OCI-LY3 (cell line): ENCODE results near the gene RALY.
"Not testable (repeated sequence)": the region's sequence is repeated elsewhere in the genome, so short reads cannot be mapped to it uniquely, and the experiment has no call there.

Experiments used
- H2AFZ ChIP-seq: fragments of 200-600, 300-600 bp; shearing (Covaris generic); 2 replicates; pipeline ENCODE4 v1.6.0; 2014; ENCODE audit warnings: antibody characterized with exemption, low read depth, low read length
- H3K27ac ChIP-seq: fragments of 200-600, 300-600 bp; sonication (generic); 2 replicates; pipeline ENCODE4 v1.5.1; 2014; ENCODE audit warnings: mild to moderate bottlenecking, low read length, moderate library complexity, mixed read lengths
- H3K27me3 ChIP-seq: fragments of 200-600, 300-600 bp; sonication (generic); 2 replicates; pipeline ENCODE4 v1.6.1; 2014; ENCODE audit warnings: low read depth, low read length, mixed read lengths
- H3K36me3 ChIP-seq: fragments of 200-600, 300-600 bp; sonication (generic); replicated peaks from 2 replicates; pipeline ENCODE3; 2014; ENCODE audit warnings: low read depth, low read length, mixed read lengths
- H3K4me1 ChIP-seq: fragments of 300-600, 200-600 bp; sonication (generic); 2 replicates; pipeline ENCODE4 v1.6.1; 2014; ENCODE audit warnings: low read length, mixed read lengths
- H3K4me2 ChIP-seq: fragments of 200-600, 300-600 bp; sonication (generic); 2 replicates; pipeline ENCODE4 v1.6.1; 2014; ENCODE audit warnings: low read length, mixed read lengths
- H3K4me3 ChIP-seq: fragments of 300-600, 200-600 bp; sonication (generic); 2 replicates; pipeline ENCODE4 v1.5.1; 2014; ENCODE audit warnings: antibody characterized with exemption, mild to moderate bottlenecking, low read length, moderate library complexity
- H3K79me2 ChIP-seq: fragments of 300-600, 200-600 bp; shearing (Covaris generic); 2 replicates; pipeline ENCODE4 v1.6.1; 2014; ENCODE audit warnings: mild to moderate bottlenecking, low read length, mixed read lengths
- H3K9ac ChIP-seq: fragments of 300-600, 200-600 bp; shearing (Covaris generic); 2 replicates; pipeline ENCODE4 v1.6.0; 2014; ENCODE audit warnings: mild to moderate bottlenecking, low read length, moderate library complexity
- H3K9me3 ChIP-seq: fragments of 200-600, 300-600 bp; shearing (Covaris generic); 2 replicates; pipeline ENCODE4 v1.6.1; 2014; ENCODE audit warnings: low read length, mixed read lengths; ENCODE audit not compliant: insufficient read depth
- H4K20me1 ChIP-seq: fragments of 200-600, 300-600 bp; sonication (generic); 2 replicates; pipeline ENCODE4 v1.6.1; 2016; ENCODE audit warnings: low read length, mixed read lengths; ENCODE audit not compliant: insufficient read depth
- CTCF ChIP-seq: fragments of 200-600, 300-600 bp; sonication (generic); IDR thresholded peaks from 2 replicates; pipeline ENCODE4 v1.5.1; 2014; ENCODE audit warnings: antibody characterized with exemption, low read length, low read depth
- EZH2phosphoT487 ChIP-seq: fragments of 200-600 bp; shearing (Covaris generic); IDR thresholded peaks from 2 replicates; pipeline ENCODE4 v1.6.1; 2018; ENCODE audit warnings: antibody characterized with exemption, mixed run types, low read depth

The RALY gene

DNA sequence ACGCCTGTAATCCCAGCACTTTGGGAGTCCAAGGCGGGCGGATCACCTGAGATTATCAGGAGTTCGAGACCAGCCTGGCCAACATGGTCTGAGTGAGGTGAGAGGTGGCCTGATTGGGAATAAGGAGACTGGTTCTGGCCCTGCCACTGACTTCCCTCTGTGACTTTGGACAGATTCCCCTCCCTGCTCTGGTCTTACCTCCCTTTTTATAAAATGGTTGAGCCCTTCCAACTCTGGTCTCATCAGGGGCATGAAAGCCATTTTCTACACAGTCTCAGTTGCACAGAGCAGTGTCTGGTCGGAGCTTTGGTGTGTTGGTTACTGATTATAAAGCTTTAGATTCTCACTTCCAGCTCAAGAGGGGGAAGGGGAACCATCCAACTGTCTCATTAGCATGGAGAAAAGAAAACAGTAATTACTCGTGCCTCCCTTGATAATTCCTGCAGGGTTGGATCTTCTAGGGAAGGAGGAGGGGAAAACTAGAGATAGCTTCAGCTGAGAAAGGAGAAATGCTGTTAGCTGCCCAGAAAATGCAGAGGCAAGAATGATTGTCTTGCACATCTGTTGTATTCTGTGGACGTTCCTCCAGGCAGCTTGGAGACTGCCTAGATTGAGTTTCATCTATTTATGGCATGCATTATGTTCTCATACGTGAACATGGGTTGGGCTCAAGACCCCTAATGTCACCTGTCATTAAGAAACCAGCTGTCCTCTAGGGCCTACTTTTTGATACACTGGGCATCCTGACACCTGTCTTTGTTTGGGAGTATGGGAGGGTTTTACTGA is 30.4 kb downstream of the RALY start:
- H3K9ac ChIP-seq, result peak overlapping the region; percentile 27; the same call in 1 of the 2 replicates
- H3K4me2 ChIP-seq, result peak overlapping the region; percentile 69
- TF ChIP-seq CTCF (no peak), EZH2phosphoT487 (no peak)
- H2AFZ ChIP-seq, result no peak overlapping the region
- peaks cover 83% of the 10 kb centered on the region for H3K79me2 ChIP-seq
- peak overlapping the region; percentile 28 for H3K4me3 ChIP-seq
- peak overlapping the region; percentile 49 for H3K27ac ChIP-seq
- peaks cover 45% of the 10 kb centered on the region for H3K4me1 ChIP-seq
- peaks cover 78% of the 10 kb centered on the region for H4K20me1 ChIP-seq
- no peaks in the 10 kb centered on the region for H3K27me3 ChIP-seq
- no peaks in the 10 kb centered on the region for H3K36me3 ChIP-seq
- H3K9me3 ChIP-seq, result no peaks in the 10 kb centered on the region

GRCh38 chr20:34024723-34025351 is 31.1 kb downstream of the RALY start:
- TF ChIP-seq EZH2phosphoT487 (no peak), CTCF (no peak)
- Histone ChIP-seq H3K79me2 (peaks cover 83% of the 10 kb centered on the region), H3K36me3 (no peaks in the 10 kb centered on the region), H4K20me1 (peaks cover 78% of the 10 kb centered on the region), H3K4me1 (peaks cover 45% of the 10 kb centered on the region), H3K27me3 (no peaks in the 10 kb centered on the region), H3K4me2 (peak overlapping the region; percentile 69; the same call in 1 of the 2 replicates), H3K4me3 (no peak overlapping the region), H2AFZ (no peak overlapping the region), H3K9me3 (no peaks in the 10 kb centered on the region), H3K9ac (no peak overlapping the region), H3K27ac (no peak overlapping the region)

- not testable (repeated sequence) for H3K36me3 ChIP-seq, H3K27ac ChIP-seq, H3K9ac ChIP-seq, H3K4me3 ChIP-seq, H2AFZ ChIP-seq, H3K27me3 ChIP-seq, H3K4me2 ChIP-seq, H3K9me3 ChIP-seq
- Histone ChIP-seq H3K4me1 (peaks cover 21% of the 10 kb centered on the region), H3K79me2 (peaks cover 70% of the 10 kb centered on the region), H4K20me1 (peaks cover 71% of the 10 kb centered on the region)
Observed at GRCh38 chr20:34028013-34028412, 34.3 kb downstream of the RALY start.

DNA sequence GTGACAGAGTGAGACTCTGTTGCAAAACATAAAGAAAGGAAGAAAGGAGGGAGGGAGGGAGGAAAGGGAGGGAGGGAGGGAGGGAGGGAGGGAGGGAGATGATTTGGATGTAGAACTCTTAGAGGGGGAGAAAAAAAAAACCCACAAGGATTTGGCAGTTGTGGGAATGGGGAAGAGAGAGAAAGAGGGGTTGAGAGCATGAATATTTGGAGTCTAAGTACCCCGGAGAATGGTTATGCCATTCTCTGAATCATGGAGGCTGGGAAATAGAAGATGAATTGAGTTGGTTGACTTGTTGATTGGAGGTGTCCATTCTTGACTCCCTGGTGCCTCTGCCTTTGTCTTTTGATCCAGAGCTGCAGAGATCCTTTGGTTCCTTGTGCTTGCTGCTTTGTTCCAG is 35.7 kb downstream of the RALY start:
- peaks cover 17% of the 10 kb centered on the region for H3K36me3 ChIP-seq
- H3K4me1 ChIP-seq, result peaks cover 7% of the 10 kb centered on the region
- peaks cover 64% of the 10 kb centered on the region for H3K79me2 ChIP-seq
- no peak overlapping the region for H3K4me2 ChIP-seq
- no peak overlapping the region for H3K9ac ChIP-seq
- H3K4me3 ChIP-seq, result no peak overlapping the region
- H3K9me3 ChIP-seq, result no peaks in the 10 kb centered on the region
- TF ChIP-seq CTCF (no peak), EZH2phosphoT487 (no peak)
- H3K27me3 ChIP-seq, result no peaks in the 10 kb centered on the region
- H2AFZ ChIP-seq, result no peak overlapping the region
- peaks cover 69% of the 10 kb centered on the region for H4K20me1 ChIP-seq
- no peak overlapping the region for H3K27ac ChIP-seq
